Stimulated activated naive B cell treated with anti-CD40 and anti-IgM and Interleukin-4, amounts not matched to agents 10 μg/mL and 1 μg/mL and 100 μg/mL, for 72 hours (primary cell): Measurements from ENCODE around the gene APPBP2.

Experiments
- ATAC-seq, 2 donors: fragments of 150-1000 bp; cut with Tn5 transposase; replicated peaks; 2 replicates each; pipeline ENCODE4 v1.10.0; 2021; ENCODE audit warnings: moderate library complexity in 1 of 2
- DNase-seq: peaks from one replicate; pipeline ENCODE4 v3.0.0; 2021
- H3K27ac Mint-ChIP-seq: one replicate; pipeline ENCODE4 v1.8.0; 2022; ENCODE audit warnings: mild to moderate bottlenecking, mixed read lengths
- H3K27me3 Mint-ChIP-seq, 2 donors: one replicate each; pipeline ENCODE4 v1.8.0; 2022; ENCODE audit warnings: mixed read lengths in 2 of 2
- H3K36me3 Mint-ChIP-seq, 2 donors: one replicate each; pipeline ENCODE4 v1.8.0; 2022; ENCODE audit warnings: mixed read lengths in 2 of 2, mild to moderate bottlenecking in 1 of 2
- H3K4me1 Mint-ChIP-seq, 2 donors: one replicate each; pipeline ENCODE4 v1.8.0; 2022; ENCODE audit warnings: mixed read lengths in 2 of 2, mild to moderate bottlenecking in 1 of 2
- H3K4me3 Mint-ChIP-seq, 2 donors: one replicate each; pipeline ENCODE4 v1.8.0; 2022; ENCODE audit warnings: mild to moderate bottlenecking in 2 of 2, mixed read lengths in 2 of 2, moderate library complexity in 1 of 2
- H3K9me3 Mint-ChIP-seq, 2 donors: one replicate each; pipeline ENCODE4 v1.8.0; 2022; ENCODE audit warnings: mixed read lengths in 2 of 2, mild to moderate bottlenecking in 1 of 2

The APPBP2 gene

GRCh38 chr17:60545465-60546191 lies 19.6 kb upstream of the APPBP2 start:
- H3K36me3 Mint-ChIP-seq: no peaks in the 10 kb centered on the region
- H3K4me3 Mint-ChIP-seq: no peak overlapping the region
- H3K4me1 Mint-ChIP-seq: no peaks in the 10 kb centered on the region
- no peaks in the 10 kb centered on the region for H3K27me3 Mint-ChIP-seq
- H3K27ac Mint-ChIP-seq: no peak overlapping the region
- no peak for ATAC-seq
- H3K9me3 Mint-ChIP-seq: no peaks in the 10 kb centered on the region
- DNase-seq: no peak

GRCh38 chr17:60542071-60542470 lies 16.0 kb upstream of the APPBP2 start:
- no peak for DNase-seq
- Mint-ChIP-seq H3K4me3 (no peak overlapping the region), H3K36me3 (no peaks in the 10 kb centered on the region), H3K27me3 (no peaks in the 10 kb centered on the region), H3K27ac (no peak overlapping the region), H3K9me3 (no peaks in the 10 kb centered on the region), H3K4me1 (no peaks in the 10 kb centered on the region)
- no peak for ATAC-seq

- H3K27ac Mint-ChIP-seq: no peak overlapping the region
- H3K9me3 Mint-ChIP-seq: no peaks in the 10 kb centered on the region
- no peak overlapping the region for H3K4me3 Mint-ChIP-seq
- H3K4me1 Mint-ChIP-seq: no peaks in the 10 kb centered on the region
- no peaks in the 10 kb centered on the region for H3K27me3 Mint-ChIP-seq
- DNase-seq (no peak), ATAC-seq (no peak)
- H3K36me3 Mint-ChIP-seq: no peaks in the 10 kb centered on the region
These were observed 14.4 kb upstream of the APPBP2 start for GRCh38 chr17:60540460-60540859.

GRCh38 chr17:60539807-60540206 lies 13.8 kb upstream of the APPBP2 start:
- Mint-ChIP-seq H3K27ac (no peak overlapping the region), H3K27me3 (no peaks in the 10 kb centered on the region), H3K9me3 (no peaks in the 10 kb centered on the region), H3K36me3 (no peaks in the 10 kb centered on the region), H3K4me3 (no peak overlapping the region), H3K4me1 (no peaks in the 10 kb centered on the region)
- DNase-seq: no peak
- no peak for ATAC-seq

GRCh38 chr17:60538726-60539125 lies 12.7 kb upstream of the APPBP2 start:
- no peaks in the 10 kb centered on the region for H3K27me3 Mint-ChIP-seq
- ATAC-seq: no peak
- H3K4me1 Mint-ChIP-seq: no peaks in the 10 kb centered on the region
- no peak overlapping the region for H3K4me3 Mint-ChIP-seq
- no peak overlapping the region for H3K27ac Mint-ChIP-seq
- no peak for DNase-seq
- H3K9me3 Mint-ChIP-seq: no peaks in the 10 kb centered on the region
- H3K36me3 Mint-ChIP-seq: no peaks in the 10 kb centered on the region

- H3K4me3 Mint-ChIP-seq: no peak overlapping the region
- DNase-seq (no peak), ATAC-seq (no peak)
- no peaks in the 10 kb centered on the region for H3K4me1 Mint-ChIP-seq
- no peak overlapping the region for H3K27ac Mint-ChIP-seq
- no peaks in the 10 kb centered on the region for H3K27me3 Mint-ChIP-seq
- H3K9me3 Mint-ChIP-seq: no peaks in the 10 kb centered on the region
- peaks cover 0 to 2% of the 10 kb centered on the region in 2 donors for H3K36me3 Mint-ChIP-seq
These were observed 9.6 kb upstream of the APPBP2 start for GRCh38 chr17:60535382-60536279.

GRCh38 chr17:60534613-60535157 lies 8.6 kb upstream of the APPBP2 start:
- H3K4me1 Mint-ChIP-seq: no peaks in the 10 kb centered on the region
- no peaks in the 10 kb centered on the region for H3K27me3 Mint-ChIP-seq
- no peak overlapping the region for H3K4me3 Mint-ChIP-seq
- no peak overlapping the region for H3K27ac Mint-ChIP-seq
- DNase-seq (no peak), ATAC-seq (no peak)
- peaks cover 0 to 3% of the 10 kb centered on the region in 2 donors for H3K36me3 Mint-ChIP-seq
- no peaks in the 10 kb centered on the region for H3K9me3 Mint-ChIP-seq

GRCh38 chr17:60534010-60534555 lies 8.0 kb upstream of the APPBP2 start:
- Mint-ChIP-seq H3K9me3 (no peaks in the 10 kb centered on the region), H3K27me3 (no peaks in the 10 kb centered on the region), H3K27ac (no peak overlapping the region), H3K36me3 (peaks cover 0 to 3% of the 10 kb centered on the region in 2 donors), H3K4me1 (no peaks in the 10 kb centered on the region), H3K4me3 (no peak overlapping the region)
- ATAC-seq: no peak
- no peak for DNase-seq

- no peaks in the 10 kb centered on the region for H3K27me3 Mint-ChIP-seq
- H3K36me3 Mint-ChIP-seq: peaks cover 5 to 6% of the 10 kb centered on the region in 2 donors
- H3K4me3 Mint-ChIP-seq: no peak overlapping the region
- DNase-seq (no peak), ATAC-seq (no peak)
- H3K4me1 Mint-ChIP-seq: peaks cover under 1 to 6% of the 10 kb centered on the region in 2 donors
- H3K9me3 Mint-ChIP-seq: no peaks in the 10 kb centered on the region
- H3K27ac Mint-ChIP-seq: no peak overlapping the region
These were observed 3.8 kb upstream of the APPBP2 start for GRCh38 chr17:60529806-60530205.

- H3K4me3 Mint-ChIP-seq: no peak overlapping the region
- no peak overlapping the region for H3K27ac Mint-ChIP-seq
- peaks cover 5 to 6% of the 10 kb centered on the region in 2 donors for H3K36me3 Mint-ChIP-seq
- ATAC-seq (no peak), DNase-seq (no peak)
- H3K4me1 Mint-ChIP-seq: peaks cover 6 to 16% of the 10 kb centered on the region in 2 donors
- H3K27me3 Mint-ChIP-seq: no peaks in the 10 kb centered on the region
- no peaks in the 10 kb centered on the region for H3K9me3 Mint-ChIP-seq
These were observed 2.8 kb upstream of the APPBP2 start for GRCh38 chr17:60528828-60529227.

- DNase-seq: no peak
- H3K27ac Mint-ChIP-seq: no peak overlapping the region
These were observed 1.7 kb upstream of the APPBP2 start for GRCh38 chr17:60527701-60528100.

GRCh38 chr17:60526726-60527125 lies 684 bp upstream of the APPBP2 start:
- Mint-ChIP-seq H3K4me1 (peaks cover 13 to 24% of the 10 kb centered on the region in 2 donors), H3K27me3 (no peaks in the 10 kb centered on the region), H3K4me3 (peak overlapping the region; percentile 91 to 99), H3K27ac (peak overlapping the region; percentile 99), H3K36me3 (peaks cover 7 to 8% of the 10 kb centered on the region in 2 donors), H3K9me3 (no peaks in the 10 kb centered on the region)
- ATAC-seq (no peak), DNase-seq (no peak)

More at GRCh38 chr17:60527701-60528100, 1.7 kb upstream of the APPBP2 start:
- Mint-ChIP-seq H3K9me3 (no peaks in the 10 kb centered on the region), H3K4me3 (peak overlapping the region in 1 of 2 donors; percentile 44), H3K36me3 (peaks cover 5 to 7% of the 10 kb centered on the region in 2 donors), H3K4me1 (peaks cover 8 to 23% of the 10 kb centered on the region in 2 donors), H3K27me3 (no peaks in the 10 kb centered on the region)
- ATAC-seq: no peak

GRCh38 chr17:60525328-60525684 lies 736 bp downstream of the APPBP2 start:
- H3K4me1 Mint-ChIP-seq: peaks cover 13 to 28% of the 10 kb centered on the region in 2 donors
- peak overlapping the region; percentile 91 to 99 for H3K4me3 Mint-ChIP-seq
- ATAC-seq (peak in 1 of 2 donors; percentile 29), DNase-seq (no peak)
- no peaks in the 10 kb centered on the region for H3K27me3 Mint-ChIP-seq
- H3K27ac Mint-ChIP-seq: peak overlapping the region; percentile 99
- no peaks in the 10 kb centered on the region for H3K9me3 Mint-ChIP-seq
- peaks cover 8 to 10% of the 10 kb centered on the region in 2 donors for H3K36me3 Mint-ChIP-seq
